ENCODE measurements around the gene GAPT. TPM values are rescaled to one million over a fixed set of nuclear protein-coding genes. Genes with fewer than 3 reads are reported as not detected.

Gene GAPT
- total RNA-seq, 1 donor from 2014 or later, result 0.40 TPM

DNA sequence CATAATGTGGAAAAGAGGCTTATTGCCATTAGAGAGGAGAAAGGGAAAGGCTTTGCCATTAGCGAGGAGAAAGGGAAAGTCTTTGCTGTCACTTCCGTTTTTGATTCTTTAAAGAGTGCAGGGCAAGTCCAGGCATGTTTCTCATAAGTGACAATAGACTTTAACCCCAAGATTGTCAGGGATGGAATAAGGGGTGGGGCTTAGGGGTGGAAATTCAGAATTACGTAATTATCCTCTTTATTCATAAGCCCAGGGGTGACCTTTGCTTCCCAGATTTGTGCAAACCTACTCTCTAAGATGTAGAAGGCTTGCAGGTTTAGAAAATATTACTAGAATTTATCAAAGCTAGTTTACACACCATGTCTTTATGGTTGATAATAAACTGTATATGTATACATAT, 29.1 kb upstream of the GAPT start:
- ATAC-seq, result peak; percentile 35

DNA sequence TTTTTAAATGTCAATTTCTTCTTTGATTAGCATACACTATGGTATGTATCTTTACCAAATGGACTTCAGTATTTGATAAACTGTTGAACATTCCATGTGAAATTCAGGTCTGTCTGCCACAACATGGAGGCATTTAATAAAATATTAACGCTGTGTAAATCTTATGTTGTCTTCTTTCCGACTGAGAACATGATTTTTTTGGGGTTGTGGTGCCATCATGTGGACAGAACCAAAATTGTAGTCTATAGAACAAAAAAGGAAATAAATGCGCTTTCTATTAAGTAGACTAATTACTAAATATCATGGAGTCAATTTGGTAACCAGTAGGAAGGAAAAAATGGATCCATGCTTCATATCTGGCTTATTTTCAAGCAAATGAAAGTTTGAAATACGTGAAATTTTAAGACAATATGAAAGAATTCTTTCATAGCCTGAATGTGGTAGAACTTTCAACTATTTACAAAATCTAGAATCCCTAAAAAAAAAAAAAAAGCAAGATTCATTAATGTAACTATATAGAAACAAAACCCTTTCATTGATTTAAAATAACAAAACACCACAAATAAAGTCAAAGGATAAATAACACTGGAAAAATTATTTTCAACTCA, 28.5 kb upstream of the GAPT start:
- no peak for ATAC-seq

DNA sequence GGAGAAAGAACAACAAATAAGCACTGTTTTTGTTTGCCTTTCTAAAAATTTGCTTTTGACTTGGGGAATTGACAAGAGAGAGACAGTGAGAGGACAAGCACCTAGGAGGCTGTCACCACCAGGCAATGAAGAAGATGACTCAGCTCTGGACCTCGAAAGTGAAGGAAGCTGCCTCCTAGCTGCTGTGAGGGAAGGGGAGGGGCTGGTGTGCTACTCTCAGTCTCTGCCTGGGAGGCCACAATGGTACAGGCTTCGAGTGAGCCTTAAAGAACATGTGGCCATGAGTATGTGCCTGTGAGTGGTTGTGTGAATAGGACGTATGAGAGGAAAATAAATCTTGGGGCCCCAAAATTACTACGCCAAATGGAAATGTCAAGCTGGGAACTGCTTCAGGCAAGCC, 24.3 kb upstream of the GAPT start:
- ATAC-seq, result peak; percentile 28

DNA sequence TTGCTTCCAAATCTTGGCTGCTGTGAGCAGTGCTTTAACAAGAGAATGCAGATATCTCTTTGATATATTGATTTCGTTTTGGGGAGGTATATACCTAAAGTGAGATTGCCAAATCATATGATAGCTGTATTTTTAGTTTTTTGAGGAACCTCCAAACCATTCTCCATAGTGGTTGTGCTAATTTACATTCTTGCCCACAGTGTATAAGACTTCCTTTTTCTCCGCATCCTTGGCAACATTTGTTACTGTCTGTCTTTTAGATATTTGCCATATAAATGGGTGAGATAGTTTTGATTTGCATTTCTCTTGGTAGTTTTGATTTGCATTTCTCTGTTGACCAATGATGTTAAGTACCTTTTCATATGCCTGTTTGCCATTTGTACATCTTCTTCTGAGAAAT, 21.3 kb upstream of the GAPT start:
- no peak for ATAC-seq

DNA sequence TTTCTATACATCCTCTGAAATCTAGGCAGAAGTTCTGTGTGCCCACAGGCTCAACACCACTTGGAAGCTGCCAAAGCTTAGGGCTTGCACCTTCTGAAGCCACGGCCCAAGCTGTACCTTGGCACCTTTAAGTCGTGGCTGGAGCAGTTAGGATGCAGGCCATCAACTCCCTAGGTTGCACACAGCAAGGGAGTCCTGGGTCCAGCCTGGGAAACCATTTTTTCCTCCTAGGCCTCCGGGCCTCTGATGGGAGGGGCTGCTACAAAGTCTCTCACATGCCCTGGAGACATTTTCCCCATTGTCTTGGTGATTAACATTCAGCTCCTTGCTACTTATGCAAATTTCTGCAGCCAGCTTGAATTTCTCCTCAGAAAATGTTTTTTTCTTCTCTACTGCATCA, 15.8 kb upstream of the GAPT start:
- ATAC-seq, result no peak

DNA sequence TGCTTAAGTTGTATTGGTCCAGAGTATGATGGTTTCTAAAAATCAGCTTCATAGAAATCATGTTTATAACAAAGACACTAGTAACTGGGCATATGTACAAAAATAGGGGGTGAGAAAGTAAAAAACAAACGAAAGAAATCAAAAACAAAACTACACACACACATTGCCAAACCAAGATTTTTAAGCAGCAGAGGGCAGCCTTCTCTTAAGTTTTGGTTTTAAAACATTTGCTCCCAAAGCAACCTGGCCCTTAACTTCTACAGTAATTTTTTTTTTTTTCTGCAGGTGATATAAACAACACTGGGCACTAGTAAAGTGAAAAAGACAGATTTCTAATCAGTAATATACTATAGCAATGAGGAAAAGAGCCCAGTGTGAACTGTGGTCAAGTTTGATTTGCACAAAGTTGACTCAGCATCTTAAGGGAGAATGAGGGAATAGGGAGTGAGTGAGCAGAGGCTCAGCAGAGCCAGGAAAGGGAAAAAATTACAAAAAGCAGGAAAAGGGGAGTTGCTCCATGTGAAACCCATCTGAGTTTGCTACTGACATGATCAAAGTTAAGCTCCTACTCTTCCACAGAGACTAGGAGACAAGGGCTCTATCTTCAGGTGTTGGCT, 13.4 kb upstream of the GAPT start:
- ATAC-seq, result no peak

DNA sequence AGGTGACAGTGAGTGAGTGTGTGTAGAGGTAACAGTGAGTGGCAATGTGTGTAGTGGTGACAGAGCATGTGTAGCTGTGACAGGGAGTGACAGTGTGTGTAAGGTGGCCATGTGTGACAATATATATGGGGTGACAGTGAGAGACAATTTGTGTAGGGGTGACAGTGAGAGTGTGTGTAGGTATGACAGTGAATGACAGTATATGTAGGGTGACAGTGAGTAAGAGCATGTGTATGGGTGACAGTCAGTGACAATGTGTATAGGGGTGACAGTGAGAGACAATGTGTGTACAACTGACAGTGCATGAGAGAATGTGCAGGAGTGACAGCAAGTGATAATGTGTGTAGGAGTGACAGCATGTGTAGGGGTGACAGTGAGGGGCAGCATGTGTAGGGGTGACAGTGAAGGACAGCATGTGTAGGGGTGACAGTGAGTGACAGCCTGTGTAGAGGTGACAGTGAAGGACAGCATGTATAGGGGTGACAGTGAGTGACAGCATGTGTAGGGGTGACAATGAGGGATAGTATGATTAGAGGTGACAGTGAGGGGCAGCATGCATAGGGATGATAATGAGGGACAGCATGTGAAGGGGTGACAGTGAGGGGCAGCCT, 10.1 kb upstream of the GAPT start:
- no peak for ATAC-seq

DNA sequence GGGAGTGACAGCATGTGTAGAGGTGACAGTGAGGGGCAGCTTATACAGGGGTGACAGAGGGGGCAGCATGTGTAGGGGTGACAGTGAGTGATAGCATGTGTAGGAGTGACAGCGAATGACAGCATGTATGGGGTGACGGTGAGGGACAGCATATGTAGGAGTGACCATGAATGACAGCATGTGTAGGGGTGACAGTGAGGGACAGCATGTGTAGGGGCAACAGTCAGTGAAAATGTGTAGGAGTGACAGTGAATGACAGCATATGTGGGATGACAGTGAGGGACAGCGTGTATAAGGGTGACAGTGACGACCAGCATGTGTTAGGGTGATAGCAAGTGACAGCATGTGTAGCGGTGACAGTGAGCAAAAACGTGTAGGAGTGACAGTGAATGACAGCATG, 9.4 kb upstream of the GAPT start:
- no peak for ATAC-seq

DNA sequence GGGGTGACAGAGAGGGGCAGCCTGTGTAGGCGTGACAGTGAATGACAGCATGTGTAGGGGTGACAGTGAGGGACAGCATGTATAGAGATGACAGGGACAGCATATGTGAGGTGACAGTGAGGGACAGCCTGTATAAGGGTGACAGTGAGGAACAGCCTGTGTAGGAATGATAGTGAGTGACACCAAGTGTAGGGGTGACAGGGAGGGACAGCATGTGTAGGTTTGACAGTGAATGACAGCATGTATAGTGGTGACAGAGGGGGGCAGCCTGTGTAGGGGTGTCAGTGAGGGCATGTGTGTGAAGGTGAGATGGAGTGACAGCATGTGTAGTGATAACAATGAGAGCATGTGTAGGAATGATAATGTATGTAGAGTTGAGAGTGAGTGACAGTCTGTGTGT, 8.7 kb upstream of the GAPT start:
- ATAC-seq, result no peak

DNA sequence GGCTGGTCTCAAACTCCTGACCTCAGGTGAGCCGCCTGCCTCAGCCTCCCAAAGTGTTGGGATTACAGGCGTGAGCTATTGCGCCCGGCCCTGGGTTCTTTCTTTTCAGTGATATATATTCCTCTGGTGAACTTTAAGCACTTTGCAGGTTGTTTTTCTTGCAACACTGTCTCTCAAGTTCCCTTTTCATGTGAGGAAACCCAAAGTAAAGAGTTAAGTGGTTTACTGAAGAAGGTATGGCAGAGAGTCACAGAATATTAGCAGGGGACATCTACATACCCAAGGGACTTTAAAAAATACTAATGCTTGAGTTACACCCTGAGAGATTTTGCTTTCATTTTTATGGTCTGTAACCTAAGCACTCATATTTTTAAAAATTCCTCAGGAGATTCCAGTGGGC, 6.7 kb upstream of the GAPT start:
- no peak for ATAC-seq

DNA sequence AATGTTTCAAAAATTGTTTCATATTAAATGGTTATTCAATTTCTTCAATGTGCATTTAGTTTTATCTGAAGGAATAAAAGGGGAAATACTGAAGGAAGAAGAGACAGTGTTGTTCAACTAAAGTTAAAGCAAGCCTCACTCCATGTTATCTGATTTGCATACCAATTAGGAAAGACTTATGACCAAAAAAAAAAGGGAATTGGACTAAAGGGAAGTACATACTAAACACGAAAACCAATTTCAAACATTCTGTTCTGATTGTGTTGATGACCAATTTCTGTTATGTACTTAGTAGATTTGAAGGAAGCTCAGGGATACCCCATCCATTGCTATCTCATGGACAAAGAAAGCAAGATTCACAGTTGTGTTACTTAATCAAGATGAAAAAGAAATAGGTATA, 4.9 kb upstream of the GAPT start:
- ATAC-seq, result no peak

DNA sequence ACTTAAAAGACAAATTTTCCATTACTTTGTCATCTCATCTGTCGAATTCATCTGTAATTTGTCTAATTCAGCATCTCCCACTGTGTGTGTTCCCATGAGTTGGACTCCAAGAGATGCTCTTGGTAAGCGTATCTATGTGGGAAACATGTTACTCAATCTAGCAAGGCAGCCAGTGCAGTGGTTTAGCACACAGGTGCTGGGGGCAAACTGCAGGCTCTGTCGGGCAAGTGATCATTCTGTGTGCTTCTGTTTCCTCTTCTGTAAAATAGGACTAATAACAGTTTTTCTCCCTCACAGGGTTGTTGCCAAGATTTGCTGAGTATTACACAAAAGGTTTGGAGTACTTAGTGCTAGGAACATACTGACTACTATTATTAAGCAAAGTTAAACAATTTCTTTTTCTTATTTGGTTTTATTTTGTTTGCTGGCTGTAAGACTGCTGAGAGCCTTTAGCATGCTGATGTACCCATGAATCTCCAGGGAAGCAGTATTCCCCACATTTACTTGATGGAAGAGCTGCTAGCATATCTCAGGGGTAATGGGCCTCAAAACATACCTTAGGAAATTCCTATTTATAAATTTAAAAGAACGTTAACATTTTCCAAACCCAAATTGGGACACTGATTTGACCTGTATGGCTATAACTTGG, 709 bp upstream of the GAPT start:
- no peak for ATAC-seq

DNA sequence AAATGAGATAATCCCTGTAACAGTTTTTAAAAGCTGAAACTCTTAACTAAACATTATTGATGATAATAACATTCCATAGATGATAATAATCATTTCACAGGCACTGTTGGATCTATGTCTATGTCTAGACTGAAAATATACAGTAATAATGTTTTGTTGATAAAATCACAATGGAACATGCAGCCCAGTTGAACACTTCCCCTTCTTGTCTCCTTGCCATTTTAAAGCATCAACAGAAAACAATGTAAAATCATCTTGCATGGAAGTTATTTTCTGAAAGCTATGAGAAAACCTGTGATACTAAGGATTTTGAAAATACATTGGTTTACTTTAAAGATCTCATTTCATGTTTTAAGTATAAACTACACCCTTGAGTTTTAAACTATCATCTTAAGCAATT, 1.9 kb downstream of the GAPT start:
- no peak for ATAC-seq

DNA sequence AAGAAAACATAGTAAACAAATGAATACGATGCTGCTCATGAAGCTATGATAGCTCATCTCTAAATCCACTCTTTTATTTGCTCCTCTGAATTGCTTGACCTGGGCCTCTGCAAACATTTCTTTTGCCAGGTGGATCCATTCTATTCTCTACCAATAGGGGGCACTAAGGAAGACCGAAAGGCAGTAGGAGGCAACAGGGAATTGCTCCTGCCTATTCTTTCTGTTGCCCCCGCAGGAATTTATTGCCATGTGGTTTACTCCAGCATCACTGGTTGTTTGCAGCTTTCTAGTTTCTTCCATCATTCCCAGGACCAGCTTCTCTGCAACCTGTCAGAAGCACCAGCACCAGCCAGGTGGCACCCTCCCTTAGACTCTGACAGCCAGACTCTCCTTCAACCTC, 5.3 kb downstream of the GAPT start:
- no peak for ATAC-seq

DNA sequence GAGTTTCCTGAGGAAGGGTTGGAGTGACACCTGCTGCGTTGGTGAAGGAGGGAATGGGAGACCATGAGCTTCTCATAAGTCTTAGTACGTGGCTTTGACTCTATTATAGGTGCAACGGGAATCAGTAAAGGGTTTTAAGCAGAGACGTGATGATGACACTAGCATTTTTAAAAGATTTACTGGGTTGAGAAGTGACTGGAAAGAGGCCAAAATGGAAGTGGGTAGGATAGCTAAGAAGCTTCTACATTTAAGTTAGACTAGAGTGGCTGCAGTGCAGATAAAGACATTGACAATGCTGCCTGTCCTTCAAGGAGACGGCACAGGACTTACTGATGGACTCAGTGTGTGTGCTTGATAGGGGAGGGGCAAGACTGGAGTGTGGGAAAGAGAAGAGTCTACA, 6.2 kb downstream of the GAPT start:
- no peak for ATAC-seq

DNA sequence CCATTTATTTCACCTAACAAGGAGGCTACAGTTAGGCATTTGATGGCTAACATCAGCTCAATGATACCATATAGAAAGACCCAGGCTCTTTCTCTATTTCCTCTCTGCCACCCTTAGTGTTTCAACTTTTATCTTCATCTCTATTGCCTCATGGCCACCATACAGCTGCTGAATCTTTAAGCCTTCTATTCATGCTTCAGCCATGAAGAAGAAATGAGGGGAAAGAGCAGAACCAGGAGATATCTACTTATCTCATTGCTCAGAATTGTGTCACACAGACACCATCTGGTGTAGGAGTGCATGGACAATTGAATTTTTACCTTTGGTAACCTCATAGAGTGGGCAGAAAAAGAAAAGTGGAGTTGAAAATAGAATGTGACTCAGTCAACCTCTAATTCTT, 6.7 kb downstream of the GAPT start:
- ATAC-seq, result no peak

DNA sequence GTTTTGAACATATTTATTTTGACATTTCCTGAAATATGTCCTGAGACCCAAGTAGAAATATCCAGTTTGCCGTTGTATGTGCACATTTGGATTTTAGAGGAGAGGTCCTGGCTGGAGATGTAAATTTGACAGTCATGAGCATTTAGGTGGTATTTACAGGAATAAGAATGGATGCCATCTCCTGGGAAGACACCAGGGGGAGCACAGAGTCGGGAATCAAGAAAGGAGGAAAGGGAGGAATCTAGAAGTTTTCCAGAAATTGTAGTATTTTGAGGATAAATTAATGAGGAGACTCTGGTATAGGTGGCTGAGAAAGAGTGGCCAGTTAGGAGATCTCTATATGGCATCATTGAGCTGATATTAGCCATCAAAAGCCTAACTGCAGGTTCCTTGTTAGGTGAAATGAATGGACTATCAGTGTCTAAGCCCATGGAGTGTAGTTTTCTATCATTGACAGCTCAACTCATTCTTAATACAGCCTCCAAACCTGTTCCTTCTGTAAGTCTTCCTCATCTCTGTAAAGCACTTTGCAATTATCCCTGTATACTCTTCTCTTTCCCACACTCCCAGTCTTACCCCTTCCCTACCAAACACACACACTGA, 7.2 kb downstream of the GAPT start:
- no peak for ATAC-seq

DNA sequence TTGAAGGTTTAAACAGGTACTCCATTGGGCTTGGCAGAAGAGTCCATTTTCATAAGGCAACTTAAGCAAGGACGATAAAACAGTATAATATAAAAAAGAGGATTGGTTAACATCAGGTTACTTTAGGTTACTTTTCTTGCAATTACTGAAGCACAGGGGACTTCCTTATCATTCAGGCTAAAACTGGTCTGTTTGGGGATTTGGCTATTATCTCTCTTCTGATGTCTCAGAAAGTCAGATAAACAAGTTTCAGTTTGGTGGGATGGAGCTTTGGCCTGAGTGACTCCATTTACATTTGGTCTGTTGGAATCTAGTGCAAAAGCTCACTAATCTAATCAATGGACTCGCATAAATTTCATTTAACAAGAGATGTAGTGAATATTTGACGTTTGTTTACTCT, 8.0 kb downstream of the GAPT start:
- no peak for ATAC-seq

DNA sequence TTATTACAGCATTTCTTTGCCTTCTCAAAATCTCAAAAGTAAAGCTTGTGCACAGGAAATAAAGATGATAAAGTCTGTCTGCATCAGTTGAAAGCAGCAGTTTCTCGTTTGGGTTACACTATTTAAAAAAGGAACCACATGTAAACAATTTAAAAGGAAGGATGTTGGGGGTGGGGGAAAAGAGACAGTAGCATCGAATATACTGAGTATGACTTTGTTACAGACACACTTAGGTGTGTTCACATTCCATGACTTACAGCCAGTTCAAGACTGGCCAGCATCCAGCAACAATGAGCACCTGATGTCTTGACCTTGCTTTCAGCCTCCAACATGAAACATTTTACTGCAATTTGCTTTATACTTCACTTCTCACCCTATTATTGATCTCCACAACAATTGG, 8.7 kb downstream of the GAPT start:
- ATAC-seq, result no peak

DNA sequence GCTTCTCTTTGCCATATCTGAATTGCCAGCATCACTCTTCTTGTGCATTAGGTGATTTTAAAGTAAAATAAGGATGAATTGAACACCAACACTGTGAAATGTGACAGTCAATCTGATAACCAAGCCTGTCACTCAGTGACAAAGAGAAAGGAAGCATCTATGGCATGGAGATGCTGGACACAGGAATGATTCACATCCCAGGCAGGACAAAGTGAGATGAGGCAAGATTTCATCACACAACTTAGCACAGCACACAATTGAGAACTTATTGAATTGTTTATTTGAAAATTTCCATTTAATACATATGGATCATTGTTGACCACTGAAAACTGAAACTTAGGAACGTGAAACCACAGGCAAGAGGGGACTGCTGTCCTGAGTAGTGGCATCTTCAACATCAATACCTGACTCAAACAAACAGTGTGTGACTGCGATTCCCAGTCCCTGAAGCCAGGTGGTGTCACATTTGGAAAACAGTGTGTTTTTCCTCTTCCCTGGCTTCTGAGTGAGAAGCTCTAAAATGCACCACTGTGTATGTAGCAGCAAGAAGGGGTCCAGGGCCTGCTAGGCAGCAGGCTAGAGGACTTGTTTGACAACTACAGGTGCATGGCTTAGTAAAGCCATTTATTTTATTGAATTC, 10.7 kb downstream of the GAPT start:
- ATAC-seq, result no peak

DNA sequence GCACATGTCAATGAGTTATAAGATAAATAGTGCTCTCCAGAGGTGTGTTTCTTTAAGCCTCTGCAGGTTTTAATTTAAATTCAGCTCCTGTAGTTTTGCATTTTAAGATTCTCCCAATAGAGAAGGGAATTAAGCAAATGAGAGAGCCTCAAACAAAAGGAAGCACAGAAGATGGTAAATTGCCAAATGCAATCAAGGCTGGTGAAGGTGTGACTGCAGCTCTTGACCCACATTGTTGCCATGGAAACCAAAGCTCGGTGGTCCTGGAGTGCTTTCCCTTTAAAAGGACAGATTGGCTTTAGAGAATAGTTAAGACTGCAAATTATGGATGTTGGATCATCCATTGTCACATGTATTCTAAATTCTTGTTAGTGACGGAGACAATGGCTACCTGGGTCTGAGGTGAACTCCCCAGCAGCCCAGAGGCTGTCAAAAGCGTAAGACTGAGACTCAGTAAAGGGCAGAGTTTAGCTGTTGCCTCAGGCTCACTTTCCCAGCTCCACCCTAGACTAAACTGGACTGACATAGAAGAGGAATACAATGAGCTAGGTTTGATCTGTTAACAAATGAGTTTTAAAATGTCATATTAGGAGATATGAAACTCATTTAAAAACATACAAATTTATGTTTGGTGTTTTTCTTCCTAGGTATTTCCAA, 12.3 kb downstream of the GAPT start:
- ATAC-seq, result no peak

DNA sequence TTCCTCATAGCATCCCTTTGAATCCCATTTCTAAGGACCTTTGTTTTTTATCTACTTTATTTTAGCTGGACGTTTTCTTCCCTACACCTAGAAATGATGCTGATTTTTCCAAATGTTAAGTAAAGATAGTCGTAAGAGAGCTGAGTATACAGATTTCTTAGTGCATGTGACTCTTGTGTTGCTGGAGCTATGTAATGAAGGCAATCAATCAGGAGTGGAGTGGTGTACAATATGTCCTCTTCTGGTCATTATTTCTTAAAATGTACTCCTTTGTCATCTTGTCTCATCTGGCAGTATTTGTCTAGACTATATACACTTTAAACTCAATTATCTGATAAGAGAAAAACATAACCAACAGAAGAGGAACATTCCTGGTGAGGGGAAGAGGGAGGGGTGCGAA, 13.5 kb downstream of the GAPT start:
- no peak for ATAC-seq

DNA sequence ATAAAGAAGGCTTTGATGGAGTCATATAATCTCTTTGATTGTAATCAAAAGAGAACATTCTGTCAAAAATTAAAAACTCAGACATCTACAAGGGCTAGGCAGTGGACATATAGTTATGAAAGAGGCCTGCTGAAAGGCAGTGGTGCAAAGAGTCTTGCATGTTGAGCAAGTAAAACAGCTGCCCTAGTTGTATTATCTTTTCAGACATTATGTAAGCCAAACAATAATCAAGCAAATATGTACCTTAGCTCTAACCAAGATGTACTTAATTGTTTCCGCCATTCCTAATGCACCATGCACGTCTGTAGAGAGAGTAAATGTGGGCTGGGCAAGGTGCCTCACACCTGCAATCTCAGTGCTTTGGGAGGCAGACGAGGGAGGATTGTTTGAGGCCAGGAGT, 14.3 kb downstream of the GAPT start:
- no peak for ATAC-seq

Data from esophagus mucosa (tissue), 1 donor.